Measurements from ENCODE around the gene GPR146.

Gene GPR146

DNA sequence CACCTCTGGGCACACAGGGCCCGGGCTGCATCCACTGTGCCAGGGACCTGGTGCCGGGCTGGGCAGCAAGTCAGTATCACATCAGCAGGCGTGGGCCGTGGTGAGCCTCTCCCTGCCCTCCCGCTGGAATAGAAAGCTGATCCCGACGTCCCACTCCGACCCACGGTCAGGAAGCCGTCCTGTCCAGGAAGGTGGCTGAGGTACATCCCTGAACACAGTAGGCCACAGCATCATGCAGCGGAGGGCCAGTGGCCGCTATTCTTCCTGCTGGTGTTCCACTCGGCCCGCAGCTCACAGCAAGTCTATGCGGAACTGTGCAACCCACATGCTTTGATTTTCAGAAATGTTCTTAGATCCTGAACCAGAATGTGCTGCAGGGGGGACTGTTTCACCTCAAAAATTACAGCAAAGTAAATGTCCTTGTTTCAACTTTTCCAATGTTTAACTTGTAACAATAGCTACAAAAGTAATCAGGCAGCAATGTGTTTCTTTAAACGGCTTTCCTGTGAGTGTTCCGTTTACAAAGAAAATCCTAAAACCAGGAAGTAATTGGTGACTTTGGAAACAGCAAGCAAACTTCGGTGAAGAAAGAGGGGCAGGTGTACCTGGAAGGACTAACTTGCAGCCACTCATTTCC, 676 bp upstream of the GPR146 start:
- no peak for DNase-seq (ENCODE audit: low read depth, low spot score)

DNA sequence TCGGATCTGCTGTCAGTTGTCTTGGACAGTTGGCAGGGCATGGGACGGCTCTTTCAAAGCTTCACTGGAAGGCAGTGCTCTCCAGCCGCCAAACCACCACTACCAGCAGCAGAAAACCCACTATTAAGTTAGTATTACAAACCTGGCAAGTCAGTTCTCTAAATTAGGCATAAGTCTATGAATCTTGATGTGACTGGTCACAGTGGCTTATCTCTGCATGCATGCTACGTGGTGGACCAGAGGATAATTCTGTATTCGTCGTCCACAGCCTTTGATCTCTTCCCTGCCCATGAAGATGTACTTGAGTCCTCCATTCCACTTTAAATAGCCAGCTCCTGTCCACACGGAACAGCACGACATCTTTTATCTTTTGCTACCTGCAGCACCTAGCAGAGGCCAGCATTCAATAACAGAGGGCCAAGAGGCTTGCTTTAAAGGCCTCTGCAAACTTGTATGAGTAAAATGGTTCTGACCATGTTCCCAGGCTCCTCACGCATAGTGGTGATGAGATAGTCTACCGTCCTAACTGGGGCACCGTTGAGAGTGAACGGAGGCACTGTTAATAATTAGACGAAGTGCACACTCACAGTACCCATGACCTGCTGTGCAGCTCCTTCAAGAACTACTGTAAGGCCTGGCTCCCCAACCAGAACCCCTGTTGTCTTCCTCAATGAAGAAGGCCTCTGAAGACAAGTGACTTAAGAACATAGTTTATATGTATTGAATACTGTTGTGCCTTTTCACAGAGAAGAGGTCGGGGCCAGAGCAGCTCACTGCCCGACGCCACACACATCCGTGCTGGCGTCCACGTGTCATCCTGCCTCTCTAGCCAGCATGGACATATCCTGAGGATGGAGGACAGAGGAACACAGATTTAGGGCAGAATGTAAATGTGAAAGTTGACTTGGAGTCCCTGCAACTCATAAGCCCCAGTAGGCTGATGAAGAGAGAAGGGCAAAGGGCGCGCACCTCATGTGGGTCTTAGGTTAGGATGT, 1.0 kb downstream of the GPR146 start:
- no peak for DNase-seq (ENCODE audit: low read depth, low spot score)

DNA sequence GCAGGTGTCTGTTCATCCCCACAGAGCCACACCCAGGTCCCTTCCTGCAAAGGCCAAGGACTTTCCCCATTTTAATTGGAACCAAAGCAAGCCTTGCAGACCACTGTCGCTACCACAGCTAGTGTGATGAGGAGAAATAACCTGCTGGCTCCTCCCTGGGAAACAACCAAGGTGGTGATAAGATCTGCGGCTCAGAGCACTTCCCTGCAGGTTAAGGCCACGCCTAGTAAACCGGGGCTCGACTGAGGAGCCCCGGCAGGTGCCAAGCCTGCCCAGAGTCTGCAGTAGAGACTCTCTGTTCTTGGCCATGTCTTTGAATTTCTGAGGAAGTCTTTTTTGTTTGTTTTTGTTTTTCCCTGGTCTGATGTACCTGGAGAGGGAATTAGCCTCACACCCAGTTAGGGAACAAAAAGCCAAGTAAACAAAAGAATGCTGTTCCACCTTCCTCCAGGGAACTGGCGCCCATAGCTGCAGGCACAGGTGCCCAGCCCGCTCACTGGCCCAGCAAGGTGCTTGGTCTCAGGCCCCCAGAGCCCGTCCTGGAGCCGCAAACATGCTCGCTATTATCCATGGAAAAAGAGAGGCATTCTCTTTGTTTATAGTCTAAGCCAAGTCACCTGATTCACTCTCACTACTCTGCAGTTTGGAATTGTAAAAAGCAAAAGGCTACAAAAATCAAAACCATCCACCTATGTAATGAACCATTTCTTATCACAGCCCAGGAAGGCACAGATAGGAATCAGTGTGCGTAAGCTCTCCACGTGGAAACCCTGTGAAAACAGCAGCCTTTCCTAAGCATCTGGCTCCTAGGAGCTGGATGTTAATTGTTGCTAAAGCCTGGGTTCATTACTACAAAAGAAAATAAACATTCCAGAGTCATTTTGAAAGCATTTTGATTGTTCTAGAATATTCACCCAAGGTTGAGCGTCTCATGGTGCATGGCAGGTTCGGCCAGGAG, 2.7 kb downstream of the GPR146 start:
- DNase-seq (ENCODE audit: low read depth, low spot score), result no peak

DNA sequence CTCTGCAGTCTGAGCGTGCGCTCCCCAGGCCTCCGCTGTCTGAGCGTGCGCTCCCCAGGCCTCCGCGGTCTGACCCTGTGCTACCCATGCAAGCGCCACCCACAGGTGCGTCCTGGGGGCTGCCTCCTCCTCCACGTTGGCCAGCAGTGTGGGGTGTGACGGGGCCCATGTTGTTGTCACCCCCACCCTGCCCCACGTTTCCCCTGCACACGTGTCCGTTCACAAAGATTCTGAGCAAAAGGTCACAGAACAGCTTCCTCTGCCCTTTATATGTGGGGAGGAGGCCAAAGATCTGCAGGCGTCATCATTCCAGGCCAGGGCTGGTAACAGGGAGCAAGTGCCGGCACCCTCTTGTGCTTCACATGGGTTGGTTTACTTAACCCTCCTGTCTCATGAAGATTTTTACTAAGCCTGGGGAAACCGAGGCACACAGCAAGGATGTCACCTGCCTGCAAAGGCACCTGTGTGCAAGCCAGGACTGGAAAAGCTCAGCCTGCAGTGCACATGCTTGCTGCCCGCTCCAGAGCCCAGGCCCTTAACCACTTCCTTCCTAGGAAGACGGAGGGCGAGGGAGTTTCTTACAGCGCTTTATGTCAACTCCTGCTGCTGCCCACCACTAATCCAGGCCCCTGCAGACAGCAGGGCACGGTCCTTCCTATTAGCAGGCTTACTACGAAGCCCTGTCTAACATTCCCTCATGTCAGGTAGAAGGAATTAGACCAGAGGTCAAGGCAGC, 4.8 kb downstream of the GPR146 start:
- no peak for DNase-seq (ENCODE audit: low read depth, low spot score)

DNA sequence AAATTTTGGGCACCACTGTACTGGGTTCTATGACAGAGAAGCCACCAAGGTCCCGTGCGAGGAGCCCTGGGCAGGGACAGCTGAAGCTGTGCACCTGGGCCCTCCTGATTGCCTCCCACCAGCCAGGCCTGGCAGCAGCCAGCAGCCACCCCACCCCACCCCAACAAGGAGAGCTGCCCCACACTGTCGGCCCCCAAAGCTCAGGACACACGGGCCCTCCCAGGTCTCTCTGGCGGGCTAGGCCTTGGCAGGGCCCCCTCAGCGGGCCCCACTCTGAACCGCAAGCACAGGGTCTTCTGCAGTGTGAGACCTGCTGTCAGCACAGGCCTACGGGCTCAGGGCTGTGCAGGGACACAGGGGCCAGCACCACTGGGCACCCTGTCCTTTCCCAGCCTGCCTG, 5.5 kb downstream of the GPR146 start:
- no peak for DNase-seq (ENCODE audit: low read depth, low spot score)

DNA sequence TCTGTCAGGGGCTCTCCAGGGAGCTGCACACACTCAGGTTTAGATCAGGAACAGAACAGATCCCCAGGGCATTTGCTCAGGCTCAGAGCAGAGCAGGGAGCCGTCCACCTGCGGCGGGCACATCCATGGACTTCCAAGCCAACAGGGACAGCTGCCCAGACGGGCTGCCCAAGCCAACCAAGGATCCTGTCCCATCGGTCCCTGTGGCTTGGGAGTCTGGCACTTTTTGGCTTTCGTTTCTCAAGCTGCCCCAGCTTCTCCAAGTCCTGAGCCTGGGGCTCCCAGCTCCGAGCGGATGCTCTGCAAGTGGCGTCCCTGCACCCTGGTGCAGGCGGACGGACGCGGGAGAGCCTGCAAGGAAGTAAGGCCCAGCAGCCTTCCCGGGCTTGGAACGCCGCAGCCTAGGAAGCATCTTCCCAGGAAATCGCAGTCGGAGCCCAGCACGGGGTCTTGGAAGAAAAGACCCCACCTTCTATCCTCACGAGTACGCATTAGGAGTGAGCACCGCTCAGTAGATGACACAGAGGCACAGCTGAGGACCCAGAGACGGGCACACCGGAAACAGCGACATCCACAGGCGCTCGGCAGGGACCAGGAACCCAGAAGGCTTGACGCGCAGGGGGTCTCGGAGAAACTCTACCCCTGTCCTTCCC, 6.0 kb downstream of the GPR146 start:
- DNase-seq (ENCODE audit: low read depth, low spot score), result no peak

DNA sequence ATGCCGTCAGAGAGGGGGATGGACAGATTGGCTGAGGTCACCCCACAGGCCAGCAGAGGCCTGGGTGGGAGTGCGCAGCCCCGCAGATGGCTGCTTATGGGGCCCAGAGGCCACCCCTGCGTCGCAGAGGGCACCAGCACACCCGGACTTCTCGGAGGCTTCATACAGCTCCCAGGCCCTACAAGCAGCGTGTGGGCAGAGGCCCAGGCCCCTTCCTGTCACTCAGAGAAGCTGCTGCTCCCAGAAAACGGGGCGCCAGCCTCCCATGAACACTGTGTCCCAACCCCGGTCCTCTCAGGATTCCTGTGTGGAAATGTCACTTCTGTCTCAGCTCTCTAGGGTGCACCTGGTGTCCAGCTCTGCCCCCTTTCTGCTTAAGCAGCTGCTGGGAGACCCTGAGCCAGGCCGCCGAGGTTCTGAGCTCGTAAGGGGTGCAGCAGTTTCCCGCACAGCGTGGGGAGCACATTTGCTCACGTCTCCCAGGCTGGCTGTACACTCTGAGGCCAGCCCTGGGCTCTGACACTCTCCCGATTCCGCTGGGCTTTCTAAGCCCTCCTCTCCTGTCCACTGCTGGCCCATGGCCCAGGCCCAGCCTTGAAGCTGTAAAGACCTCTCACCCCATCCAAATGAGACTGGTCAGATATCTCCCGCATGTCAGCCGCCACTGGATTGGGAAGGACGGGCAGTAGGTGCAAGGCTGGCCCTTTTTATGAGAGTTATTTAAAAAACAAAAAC, 6.8 kb downstream of the GPR146 start:
- DNase-seq (ENCODE audit: low read depth, low spot score), result no peak

DNA sequence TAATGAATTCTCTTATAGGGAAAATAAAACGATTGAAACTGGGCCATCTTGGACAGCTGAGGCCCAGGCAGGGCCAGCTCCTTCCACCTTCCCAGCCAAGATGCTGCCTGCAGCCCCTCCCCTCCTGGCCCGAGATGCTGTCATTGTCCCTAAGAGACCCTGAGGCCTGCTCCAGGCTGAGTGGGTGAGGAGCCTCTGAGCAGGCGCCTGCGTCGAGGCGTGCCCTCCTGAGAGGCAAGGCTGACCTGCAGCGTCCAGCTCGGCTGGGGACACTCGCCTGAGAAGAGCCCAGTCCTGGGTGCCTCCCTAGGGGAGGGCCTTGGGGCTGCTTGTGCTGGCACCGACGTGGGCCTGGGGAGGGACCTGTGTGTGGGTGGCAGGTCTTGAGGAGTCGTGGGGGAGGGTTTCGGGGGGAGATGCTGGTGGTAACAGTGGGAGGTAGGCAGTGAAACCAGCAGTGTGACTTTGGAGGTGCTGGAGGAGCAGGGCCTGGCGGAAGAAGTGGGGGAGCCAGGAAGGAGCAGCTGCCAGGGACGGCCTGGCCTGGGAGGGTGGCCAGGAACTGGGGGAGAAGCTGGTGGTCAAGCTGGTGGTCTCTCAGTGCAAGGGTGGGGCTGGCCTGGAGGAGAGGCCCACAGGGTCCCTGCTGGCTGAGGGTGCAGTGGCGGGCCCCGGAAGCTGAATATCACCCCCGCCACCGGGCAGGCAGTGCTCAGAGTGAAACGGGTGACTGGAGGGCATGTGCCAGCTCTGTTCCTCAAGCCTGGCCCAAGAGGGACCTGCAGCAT, 7.9 kb downstream of the GPR146 start:
- DNase-seq (ENCODE audit: low read depth, low spot score), result no peak

DNA sequence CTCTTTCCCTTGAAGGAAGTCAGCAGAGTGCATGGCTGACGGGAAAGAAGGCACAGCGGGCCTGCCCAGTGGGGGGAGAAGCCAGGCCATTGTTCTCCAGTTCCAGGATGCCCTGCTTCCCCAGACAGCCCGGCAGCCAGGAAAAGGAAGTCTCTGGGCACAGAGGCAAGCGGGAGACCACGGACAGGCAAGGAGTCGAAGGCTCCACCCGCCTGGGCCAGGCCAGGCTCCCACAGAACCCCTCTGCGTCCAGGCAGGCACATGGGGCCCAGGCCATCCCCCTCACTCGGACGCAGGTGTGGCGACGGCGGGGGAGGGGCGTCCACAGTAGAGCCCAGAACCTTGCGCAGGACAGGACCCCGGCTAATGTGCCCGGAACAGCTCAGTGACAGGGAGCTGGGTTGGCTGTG, 8.7 kb downstream of the GPR146 start:
- DNase-seq (ENCODE audit: low read depth, low spot score), result no peak

DNA sequence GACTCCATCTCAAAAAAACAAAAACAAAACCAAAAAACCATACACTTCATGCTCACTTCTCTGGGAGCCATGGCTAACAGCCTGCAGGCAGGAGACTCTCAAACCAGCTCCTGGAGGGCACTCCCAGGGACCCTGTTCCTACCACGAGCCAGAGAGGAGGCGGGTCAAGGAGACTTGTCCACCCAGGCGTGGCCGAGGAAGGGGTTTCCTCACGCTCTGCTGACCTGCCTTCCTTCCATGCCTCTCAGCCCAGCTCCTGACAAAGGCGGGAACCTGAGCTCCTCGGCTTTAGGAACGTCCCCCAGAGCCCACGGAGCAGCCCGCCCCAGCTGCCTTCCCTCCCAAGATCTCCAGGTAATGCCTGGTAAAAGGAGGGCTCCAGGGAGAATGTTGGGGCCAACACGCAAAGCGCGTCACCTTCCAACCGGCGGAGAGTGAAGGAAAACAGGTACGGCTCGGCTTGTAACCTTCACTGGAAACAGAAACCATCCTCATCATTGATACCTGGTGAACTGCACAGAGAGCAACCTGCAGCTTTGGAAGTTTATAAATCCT, 9.5 kb downstream of the GPR146 start:
- DNase-seq (ENCODE audit: low read depth, low spot score), result no peak

DNA sequence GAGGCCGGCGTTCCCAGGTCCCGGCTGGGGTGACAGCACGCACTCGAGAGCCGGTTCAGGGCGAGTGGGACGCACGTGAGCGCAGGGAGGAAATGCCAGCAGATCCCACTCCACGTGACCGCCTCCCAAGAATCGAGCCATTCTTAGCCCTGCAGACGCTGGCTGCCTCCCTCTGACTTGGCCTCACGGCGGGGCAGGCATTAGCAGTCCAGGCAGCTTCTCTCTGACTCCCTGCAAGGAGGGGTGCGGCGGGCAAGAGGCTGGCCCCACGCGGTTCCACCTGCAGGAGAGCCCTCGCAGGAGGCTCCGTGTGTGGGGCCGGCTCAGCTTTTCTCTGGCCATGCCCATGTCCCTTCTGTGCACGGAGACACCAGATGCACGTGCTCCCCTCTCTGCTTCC, 10.1 kb downstream of the GPR146 start:
- no peak for DNase-seq (ENCODE audit: low read depth, low spot score)

DNA sequence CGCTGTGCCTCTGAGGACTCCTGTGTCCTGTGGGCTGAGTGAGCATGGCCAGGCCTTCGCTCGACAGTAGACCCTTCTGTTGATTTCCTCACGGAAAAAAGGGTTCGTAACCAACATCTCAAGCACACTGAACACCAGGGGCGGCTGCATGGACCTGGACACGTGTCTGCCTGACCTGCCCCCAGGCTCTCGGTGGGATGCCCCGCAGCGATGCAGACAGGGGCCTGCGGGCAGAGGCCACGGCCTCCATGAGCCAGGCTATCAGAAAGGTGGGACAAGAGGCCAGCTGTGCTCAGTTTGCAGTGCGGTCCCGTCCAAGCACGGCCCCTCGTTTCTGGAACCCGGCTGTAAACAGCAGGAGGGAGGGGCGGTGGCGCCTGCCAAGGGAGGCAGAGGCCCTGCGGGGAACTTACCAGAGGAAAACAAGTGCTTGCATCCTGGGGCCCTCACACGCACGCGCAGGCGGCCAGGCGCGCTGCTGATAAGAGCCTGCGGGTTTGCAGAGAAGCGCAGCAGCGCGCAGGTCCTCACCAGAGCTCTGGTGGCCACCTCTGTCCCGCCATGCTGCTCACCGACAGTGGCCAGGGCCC, 10.6 kb downstream of the GPR146 start:
- DNase-seq (ENCODE audit: low read depth, low spot score), result no peak

DNA sequence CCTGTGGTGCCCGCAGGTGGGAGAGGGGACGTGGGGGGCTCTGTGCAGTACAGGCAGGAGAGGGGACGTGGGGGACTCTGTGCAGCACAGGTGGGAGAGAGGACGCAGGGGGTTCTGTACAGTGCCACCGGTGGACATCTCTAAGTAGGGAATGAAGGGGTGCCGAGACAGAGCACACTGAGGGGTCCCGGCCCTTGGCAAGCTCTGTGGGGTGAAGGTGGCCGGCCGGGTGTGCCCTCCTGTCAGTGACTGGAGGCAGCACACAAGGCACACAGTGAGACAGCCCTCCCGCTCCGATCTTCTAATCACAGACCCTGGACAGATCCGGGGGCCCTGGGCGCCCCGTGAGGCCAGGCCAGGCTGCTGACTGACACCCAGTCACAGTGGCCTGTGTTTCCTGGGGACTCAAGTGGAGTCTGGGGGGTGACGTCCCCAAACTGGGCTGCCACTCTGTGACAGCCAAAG, 11.2 kb downstream of the GPR146 start:
- DNase-seq (ENCODE audit: low read depth, low spot score), result no peak

DNA sequence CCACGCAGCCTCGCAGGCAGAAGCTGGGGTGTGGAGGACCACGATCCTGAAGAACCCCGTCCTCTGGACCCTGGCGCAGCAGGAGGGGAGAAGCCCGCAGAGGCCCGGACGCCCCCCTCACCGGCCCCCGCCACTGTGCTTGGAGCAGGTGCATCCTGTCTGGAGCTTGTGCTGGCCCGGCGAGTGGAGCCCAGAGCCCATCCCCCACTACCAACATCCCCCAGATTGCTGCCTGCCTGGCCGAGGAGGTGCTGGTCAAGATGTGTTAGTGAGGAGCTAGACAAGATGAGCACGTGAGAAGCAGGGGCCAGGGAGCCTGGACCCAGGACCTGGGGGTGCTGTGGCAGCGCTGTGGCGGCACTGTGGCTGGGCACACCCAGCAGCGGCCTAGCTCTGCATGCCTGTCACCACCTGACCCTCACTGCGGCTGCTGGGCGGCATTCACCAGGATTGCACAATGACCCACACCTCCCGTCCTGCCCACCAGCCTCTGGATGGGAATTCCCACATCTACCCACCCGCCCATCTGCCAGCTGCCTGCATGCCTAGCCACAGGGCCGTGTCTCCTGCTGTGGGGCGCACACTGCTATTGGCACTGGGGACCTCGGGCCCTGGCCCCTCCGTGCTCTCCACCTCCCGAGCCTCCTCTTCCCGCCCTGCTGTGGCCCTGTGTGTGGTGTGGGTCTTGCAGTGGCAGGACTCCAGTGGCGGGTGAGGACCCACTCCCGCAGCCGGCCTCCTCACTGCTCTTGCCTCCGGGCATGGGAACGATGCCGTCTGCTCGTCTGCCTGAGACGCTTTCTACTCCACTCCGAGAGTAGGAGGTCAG, 11.8 kb downstream of the GPR146 start:
- no peak for DNase-seq (ENCODE audit: low read depth, low spot score)

DNA sequence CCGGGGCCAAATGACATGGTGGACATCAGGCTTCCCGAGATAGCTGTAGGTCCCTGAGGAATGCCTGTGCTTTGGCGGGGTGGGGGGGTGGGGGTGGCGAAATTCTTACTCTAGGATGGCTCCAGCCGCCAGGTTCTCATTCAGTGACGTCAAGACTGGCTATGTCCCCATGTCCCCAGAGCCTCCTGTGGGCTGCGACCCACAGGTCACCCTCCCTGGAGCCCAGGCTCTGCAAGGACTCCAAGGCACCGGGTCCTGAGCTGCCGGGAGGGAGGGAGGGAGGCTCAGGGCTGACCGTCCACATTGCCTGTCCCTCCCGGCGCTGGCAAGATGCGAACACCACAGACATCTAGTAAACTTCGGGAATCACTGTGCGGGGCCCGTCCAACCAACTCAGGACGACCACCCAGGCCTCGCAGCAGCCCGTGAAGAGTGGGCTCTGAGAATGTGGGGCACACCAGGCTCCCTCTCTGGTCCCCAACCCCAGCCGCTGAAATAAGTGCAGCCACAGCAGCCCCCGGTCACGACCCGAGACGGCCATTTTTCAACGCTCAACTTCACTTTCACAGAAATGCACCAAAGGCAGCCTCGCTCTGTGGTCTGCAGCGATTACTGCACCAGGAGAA, 12.6 kb downstream of the GPR146 start:
- DNase-seq (ENCODE audit: low read depth, low spot score), result no peak

DNA sequence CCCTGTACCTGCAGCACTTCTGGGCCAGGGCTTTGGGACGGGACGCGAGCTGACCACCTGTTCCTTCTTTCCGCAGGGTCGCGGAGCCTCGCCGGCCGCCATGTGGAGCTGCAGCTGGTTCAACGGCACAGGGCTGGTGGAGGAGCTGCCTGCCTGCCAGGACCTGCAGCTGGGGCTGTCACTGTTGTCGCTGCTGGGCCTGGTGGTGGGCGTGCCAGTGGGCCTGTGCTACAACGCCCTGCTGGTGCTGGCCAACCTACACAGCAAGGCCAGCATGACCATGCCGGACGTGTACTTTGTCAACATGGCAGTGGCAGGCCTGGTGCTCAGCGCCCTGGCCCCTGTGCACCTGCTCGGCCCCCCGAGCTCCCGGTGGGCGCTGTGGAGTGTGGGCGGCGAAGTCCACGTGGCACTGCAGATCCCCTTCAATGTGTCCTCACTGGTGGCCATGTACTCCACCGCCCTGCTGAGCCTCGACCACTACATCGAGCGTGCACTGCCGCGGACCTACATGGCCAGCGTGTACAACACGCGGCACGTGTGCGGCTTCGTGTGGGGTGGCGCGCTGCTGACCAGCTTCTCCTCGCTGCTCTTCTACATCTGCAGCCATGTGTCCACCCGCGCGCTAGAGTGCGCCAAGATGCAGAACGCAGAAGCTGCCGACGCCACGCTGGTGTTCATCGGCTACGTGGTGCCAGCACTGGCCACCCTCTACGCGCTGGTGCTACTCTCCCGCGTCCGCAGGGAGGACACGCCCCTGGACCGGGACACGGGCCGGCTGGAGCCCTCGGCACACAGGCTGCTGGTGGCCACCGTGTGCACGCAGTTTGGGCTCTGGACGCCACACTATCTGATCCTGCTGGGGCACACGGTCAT, 13.3 kb downstream of the GPR146 start:
- no peak for DNase-seq (ENCODE audit: low read depth, low spot score)
